ENCODE results near the gene WNT1. TPM values are rescaled to one million over a fixed set of nuclear protein-coding genes. Genes with fewer than 3 reads are reported as not detected.

The WNT1 gene
- not detected for polyA plus RNA-seq (2012; ENCODE audit: insufficient read depth, insufficient read length, low read depth)

GRCh38 chr12:48978291-48978740, at the start of gene WNT1:
Gene WNT1 (plus strand): TSS chr12:48978322. CDS start chr12:48978651, 329 bp downstream.
- no peak within 1 kb of the TSS for H3K4me3 ChIP-seq (ENCODE audit: low read depth, low read length)
- peaks cover 2% of the 10 kb centered on the region; the same call in 1 of the 2 replicates for H3K4me1 ChIP-seq
- no peaks in the 10 kb centered on the region for H3K36me3 ChIP-seq
- peak; percentile 24 for DNase-seq
- no peak for TF ChIP-seq CTCF (IDR thresholded peaks at IDR 0.05; ENCODE audit: low read depth, low read length)
- peaks cover 76% of the 10 kb centered on the region for H3K27me3 ChIP-seq
- no peaks in the 10 kb centered on the region for H3K9me3 ChIP-seq

- no peak for TF ChIP-seq CTCF (IDR thresholded peaks at IDR 0.05; ENCODE audit: low read depth, low read length)
- DNase-seq: no peak
- H3K36me3 ChIP-seq: peaks cover 34% of the 10 kb centered on the region
- no peaks in the 10 kb centered on the region for H3K9me3 ChIP-seq
- no peak overlapping the region for H3K4me3 ChIP-seq (ENCODE audit: low read depth, low read length)
- no peaks in the 10 kb centered on the region for H3K4me1 ChIP-seq
- H3K27me3 ChIP-seq: no peaks in the 10 kb centered on the region
These were observed 48.6 kb upstream of the WNT1 start for GRCh38 chr12:48929551-48929950.

GRCh38 chr12:48930475-48930874, 47.6 kb upstream of the WNT1 start:
- Histone ChIP-seq H3K4me3 (ENCODE audit: low read depth, low read length) (no peak overlapping the region), H3K9me3 (no peaks in the 10 kb centered on the region), H3K36me3 (peaks cover 39% of the 10 kb centered on the region), H3K4me1 (no peaks in the 10 kb centered on the region), H3K27me3 (no peaks in the 10 kb centered on the region)
- DNase-seq: no peak
- no peak for TF ChIP-seq CTCF (IDR thresholded peaks at IDR 0.05; ENCODE audit: low read depth, low read length)

GRCh38 chr12:48932878-48933277, 45.2 kb upstream of the WNT1 start:
- TF ChIP-seq CTCF (IDR thresholded peaks at IDR 0.05; ENCODE audit: low read depth, low read length): no peak
- H3K36me3 ChIP-seq: peaks cover 56% of the 10 kb centered on the region
- no peaks in the 10 kb centered on the region for H3K9me3 ChIP-seq
- no peaks in the 10 kb centered on the region for H3K4me1 ChIP-seq
- H3K4me3 ChIP-seq (ENCODE audit: low read depth, low read length): no peak overlapping the region
- H3K27me3 ChIP-seq: no peaks in the 10 kb centered on the region
- DNase-seq: no peak

- no peak for DNase-seq
- Histone ChIP-seq H3K27me3 (no peaks in the 10 kb centered on the region), H3K36me3 (peaks cover 61% of the 10 kb centered on the region)
These were observed 44.3 kb upstream of the WNT1 start for GRCh38 chr12:48933664-48934311.

More at GRCh38 chr12:48933664-48934311, 44.3 kb upstream of the WNT1 start:
- no peak for TF ChIP-seq CTCF (IDR thresholded peaks at IDR 0.05; ENCODE audit: low read depth, low read length)
- H3K4me3 ChIP-seq (ENCODE audit: low read depth, low read length): no peak overlapping the region
- no peaks in the 10 kb centered on the region for H3K4me1 ChIP-seq
- no peaks in the 10 kb centered on the region for H3K9me3 ChIP-seq
